ENCODE results near the gene TREX2. TPM values are rescaled to one million over a fixed set of nuclear protein-coding genes. Genes with fewer than 3 reads are reported as not detected.

TREX2 gene
- total and polyA plus RNA-seq, 7 donors = 0.10 to 0.56 (median 0.27) TPM; not detected in 2

GRCh38 chrX:153410373-153410772 lies 35.5 kb downstream of the TREX2 start:
- WGBS, 3 donors = 79 to 85% (median 83%) methylated on average over 13 to 15 of the region's 15 CpGs
- no peak for TF ChIP-seq CTCF (IDR thresholded peaks at IDR 0.05)
- DNase-seq (no peak), ATAC-seq (no peak)
- no peak overlapping the region for H3K27ac ChIP-seq
- H3K4me3 ChIP-seq = no peak overlapping the region
- H3K9me3 ChIP-seq = no peaks in the 10 kb centered on the region
- H3K36me3 ChIP-seq (ENCODE audit: insufficient read depth in 1 of 2, low read depth in 1 of 2) = no peaks in the 10 kb centered on the region
- intact Hi-C loops (cut with DNase I) = no loop called here
- H3K4me1 ChIP-seq = no peaks in the 10 kb centered on the region
- H3K27me3 ChIP-seq (ENCODE audit: insufficient read depth in 3 of 3, low read length in 2 of 3) = peaks cover 0 to 31% (median 5%) of the 10 kb centered on the region in 3 donors

GRCh38 chrX:153409414-153410101 lies 36.3 kb downstream of the TREX2 start:
- Histone ChIP-seq H3K9me3 (no peaks in the 10 kb centered on the region), H3K36me3 (ENCODE audit: insufficient read depth in 1 of 2, low read depth in 1 of 2) (no peaks in the 10 kb centered on the region), H3K27ac (no peak overlapping the region), H3K27me3 (ENCODE audit: insufficient read depth in 3 of 3, low read length in 2 of 3) (peaks cover 0 to 32% (median 5%) of the 10 kb centered on the region in 3 donors), H3K4me3 (no peak overlapping the region), H3K4me1 (no peaks in the 10 kb centered on the region)
- no peak for TF ChIP-seq CTCF (IDR thresholded peaks at IDR 0.05)
- DNase-seq (no peak), ATAC-seq (no peak)
- 80 to 87% (median 84%) methylated on average over 21 to 30 of the region's 30 CpGs for WGBS, 3 donors
- intact Hi-C loops (cut with DNase I) = no loop called here

- Histone ChIP-seq H3K4me1 (no peaks in the 10 kb centered on the region), H3K9me3 (no peaks in the 10 kb centered on the region), H3K27ac (no peak overlapping the region), H3K4me3 (no peak overlapping the region), H3K36me3 (ENCODE audit: insufficient read depth in 1 of 2, low read depth in 1 of 2) (no peaks in the 10 kb centered on the region), H3K27me3 (ENCODE audit: insufficient read depth in 3 of 3, low read length in 2 of 3) (peaks cover 0 to 34% (median 5%) of the 10 kb centered on the region in 3 donors)
- no peak for DNase-seq
- no peak for TF ChIP-seq CTCF (IDR thresholded peaks at IDR 0.05)
- ATAC-seq = peak in 1 of 4 donors; percentile 26
- intact Hi-C loops (cut with DNase I) = no loop called here
- WGBS, 3 donors = 84 to 92% (median 92%) methylated on average over 10 to 12 of the region's 12 CpGs
Measured at GRCh38 chrX:153408871-153409351, 36.9 kb downstream of the TREX2 start.

- Histone ChIP-seq H3K4me3 (no peak overlapping the region), H3K36me3 (ENCODE audit: insufficient read depth in 1 of 2, low read depth in 1 of 2) (no peaks in the 10 kb centered on the region), H3K27me3 (ENCODE audit: insufficient read depth in 3 of 3, low read length in 2 of 3) (peaks cover 0 to 31% (median 5%) of the 10 kb centered on the region in 3 donors), H3K9me3 (no peaks in the 10 kb centered on the region), H3K27ac (no peak overlapping the region), H3K4me1 (no peaks in the 10 kb centered on the region)
- DNase-seq (peak in 1 of 2 donors; percentile 51), ATAC-seq (no peak)
- intact Hi-C loops (cut with DNase I) = no loop called here
- WGBS, 3 donors = 72 to 86% (median 75%) methylated on average over 8 to 10 of the region's 10 CpGs
- no peak for TF ChIP-seq CTCF (IDR thresholded peaks at IDR 0.05)
Measured at GRCh38 chrX:153408221-153408721, 37.6 kb downstream of the TREX2 start.

Measured in psoas muscle (tissue), 8 donors.